Choroid plexus epithelial cell (primary cell): ENCODE measurements around the gene CLTCL1.
A peak's percentile ranks its signal among the peaks of the same experiment; 100 is the strongest.

Source experiments
- DNase-seq: peaks from one replicate; pipeline ENCODE4 v3.0.0-alpha.2; 2010; ENCODE audit warnings: low read depth
- H3K4me3 ChIP-seq: 2 replicates; pipeline ENCODE4 v1.5.1; 2011; ENCODE audit warnings: low read depth, mild to moderate bottlenecking, control low read depth, low read length, moderate library complexity
- TF ChIP-seq, protein P1 (sequence below): conservative IDR thresholded peaks from 2 replicates; pipeline ENCODE4 v1.5.1; 2011; ENCODE audit warnings: low read depth, mild to moderate bottlenecking, control low read depth, inconsistent platforms, low read length, moderate library complexity

The CLTCL1 gene

DNA sequence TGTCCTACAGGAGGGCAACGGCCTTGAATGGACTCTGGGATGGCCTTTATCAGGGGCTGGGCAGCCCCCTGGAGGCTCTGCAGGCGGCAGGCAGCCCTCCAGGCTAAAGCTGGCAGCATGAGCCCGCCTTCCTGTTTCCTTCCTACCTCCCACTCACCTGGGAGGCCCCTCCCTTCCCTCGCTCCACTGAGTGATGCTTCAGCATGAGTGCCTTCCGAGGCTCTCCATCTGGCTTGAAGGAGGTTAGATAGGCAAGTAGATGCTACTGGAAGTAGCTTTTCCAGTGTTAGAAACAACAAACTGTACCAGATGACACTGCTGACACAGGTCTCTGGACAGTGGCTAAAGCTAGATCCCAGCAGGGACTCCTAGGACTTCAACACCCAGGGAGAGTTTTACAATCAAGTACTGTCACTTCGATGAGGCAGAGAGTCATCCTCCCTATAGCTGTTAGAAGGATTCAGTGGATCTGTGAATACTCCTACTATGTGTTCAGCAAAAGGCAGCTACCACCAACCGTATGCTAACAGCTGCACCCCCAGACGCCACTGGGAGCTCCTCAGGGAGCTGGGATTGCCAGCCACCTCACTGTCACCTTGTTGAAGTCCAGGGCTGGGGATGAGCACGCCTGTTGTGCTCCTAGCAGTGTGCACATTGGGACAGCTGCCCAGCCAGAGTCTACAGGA, 108.9 kb downstream of the CLTCL1 start:
- DNase-seq, result no peak
- H3K4me3 ChIP-seq, result no peak overlapping the region
- TF ChIP-seq, protein P1, sequence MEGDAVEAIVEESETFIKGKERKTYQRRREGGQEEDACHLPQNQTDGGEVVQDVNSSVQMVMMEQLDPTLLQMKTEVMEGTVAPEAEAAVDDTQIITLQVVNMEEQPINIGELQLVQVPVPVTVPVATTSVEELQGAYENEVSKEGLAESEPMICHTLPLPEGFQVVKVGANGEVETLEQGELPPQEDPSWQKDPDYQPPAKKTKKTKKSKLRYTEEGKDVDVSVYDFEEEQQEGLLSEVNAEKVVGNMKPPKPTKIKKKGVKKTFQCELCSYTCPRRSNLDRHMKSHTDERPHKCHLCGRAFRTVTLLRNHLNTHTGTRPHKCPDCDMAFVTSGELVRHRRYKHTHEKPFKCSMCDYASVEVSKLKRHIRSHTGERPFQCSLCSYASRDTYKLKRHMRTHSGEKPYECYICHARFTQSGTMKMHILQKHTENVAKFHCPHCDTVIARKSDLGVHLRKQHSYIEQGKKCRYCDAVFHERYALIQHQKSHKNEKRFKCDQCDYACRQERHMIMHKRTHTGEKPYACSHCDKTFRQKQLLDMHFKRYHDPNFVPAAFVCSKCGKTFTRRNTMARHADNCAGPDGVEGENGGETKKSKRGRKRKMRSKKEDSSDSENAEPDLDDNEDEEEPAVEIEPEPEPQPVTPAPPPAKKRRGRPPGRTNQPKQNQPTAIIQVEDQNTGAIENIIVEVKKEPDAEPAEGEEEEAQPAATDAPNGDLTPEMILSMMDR, result no peak

DNA sequence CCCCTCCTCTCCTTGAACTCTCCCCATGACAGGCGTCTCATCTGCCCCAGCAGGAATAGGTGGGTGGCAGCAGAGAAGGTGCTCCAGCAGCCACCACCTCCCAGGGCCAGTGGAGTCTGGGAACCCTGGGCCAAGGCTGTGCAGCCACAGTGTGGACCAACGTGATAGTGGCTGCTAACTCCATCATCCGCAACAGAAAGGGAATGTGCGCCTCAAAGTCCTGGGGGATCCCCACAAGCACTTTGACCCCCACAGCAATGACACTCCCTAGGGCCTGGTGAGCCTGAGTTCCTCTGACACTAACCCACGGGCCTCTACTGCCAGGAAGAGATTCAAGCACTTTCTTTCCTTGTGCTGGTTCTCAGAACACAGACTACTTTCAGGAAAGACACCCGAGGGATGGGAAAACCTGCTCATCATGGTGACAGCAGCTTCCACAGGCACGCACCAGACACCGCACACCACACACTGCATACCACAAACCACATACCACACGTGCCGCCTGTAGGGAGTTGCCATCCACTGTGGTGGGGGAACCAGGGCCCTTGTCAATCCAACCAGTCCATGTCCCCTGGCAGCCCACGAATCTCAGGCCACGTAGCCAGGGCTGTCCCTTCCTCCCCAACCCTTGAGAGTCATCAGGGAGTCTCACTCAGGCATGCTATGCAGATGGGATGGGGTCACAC, 109.6 kb downstream of the CLTCL1 start:
- no peak for DNase-seq
- TF ChIP-seq, protein P1, result no peak

DNA sequence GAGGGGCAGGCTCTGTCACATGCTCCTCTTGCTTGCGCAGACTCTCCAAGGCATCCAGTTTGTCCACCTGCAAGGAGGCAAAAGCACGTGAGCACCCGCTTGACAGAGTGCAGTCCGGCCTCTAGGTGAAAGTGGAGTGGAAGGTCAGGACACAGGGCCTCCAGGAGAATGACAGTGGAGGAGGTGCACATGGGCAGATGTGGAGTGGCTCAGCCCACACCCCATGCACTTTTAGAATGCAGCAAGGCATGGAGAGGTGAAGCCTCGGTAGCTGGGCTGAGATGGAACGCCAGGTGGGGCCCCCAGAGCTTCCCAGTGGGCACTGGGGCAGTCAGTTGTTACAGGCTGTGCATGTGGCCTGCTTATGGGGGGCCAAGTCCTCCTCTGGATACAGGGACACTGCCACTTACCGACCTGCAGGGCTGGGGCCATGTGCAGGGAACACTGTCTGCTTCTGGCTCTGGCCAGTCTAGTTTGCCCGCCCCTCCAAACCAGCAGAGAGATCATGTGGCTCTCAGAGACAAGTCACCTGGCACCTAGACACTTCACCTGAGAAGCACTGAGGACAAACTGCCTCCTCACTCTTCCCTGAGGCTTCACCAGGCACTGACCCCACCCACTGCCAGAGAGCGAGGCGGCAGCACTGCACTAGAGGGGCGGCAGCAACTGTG, 110.6 kb downstream of the CLTCL1 start:
- TF ChIP-seq, protein P1, result no peak
- H3K4me3 ChIP-seq, result no peak overlapping the region

More for the DNA sequence above, 109.6 kb downstream of the CLTCL1 start:
- H3K4me3 ChIP-seq, result no peak overlapping the region

DNA sequence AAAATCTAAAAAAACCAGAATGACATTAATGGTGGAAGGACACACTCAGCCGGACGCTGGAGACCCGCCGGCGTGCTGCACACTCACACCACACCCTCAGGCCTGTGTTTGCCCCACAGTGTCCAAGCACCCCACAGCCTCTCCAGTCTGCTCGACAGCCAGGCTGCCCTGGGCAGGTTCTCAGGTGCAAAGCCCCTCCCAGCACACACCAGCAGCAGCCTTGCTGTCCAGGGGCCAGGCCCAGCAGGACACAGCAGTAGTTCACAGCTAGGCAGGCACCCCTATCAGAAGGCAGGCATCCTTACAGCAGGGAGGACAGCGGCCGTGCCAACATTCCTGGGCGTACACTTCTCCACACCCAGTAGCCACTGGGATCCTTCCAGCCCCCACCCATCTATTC, 111.3 kb downstream of the CLTCL1 start:
- no peak overlapping the region for H3K4me3 ChIP-seq
- DNase-seq, result no peak
- TF ChIP-seq, protein P1, result no peak

More for the DNA sequence above, 110.6 kb downstream of the CLTCL1 start:
- DNase-seq, result no peak

DNA sequence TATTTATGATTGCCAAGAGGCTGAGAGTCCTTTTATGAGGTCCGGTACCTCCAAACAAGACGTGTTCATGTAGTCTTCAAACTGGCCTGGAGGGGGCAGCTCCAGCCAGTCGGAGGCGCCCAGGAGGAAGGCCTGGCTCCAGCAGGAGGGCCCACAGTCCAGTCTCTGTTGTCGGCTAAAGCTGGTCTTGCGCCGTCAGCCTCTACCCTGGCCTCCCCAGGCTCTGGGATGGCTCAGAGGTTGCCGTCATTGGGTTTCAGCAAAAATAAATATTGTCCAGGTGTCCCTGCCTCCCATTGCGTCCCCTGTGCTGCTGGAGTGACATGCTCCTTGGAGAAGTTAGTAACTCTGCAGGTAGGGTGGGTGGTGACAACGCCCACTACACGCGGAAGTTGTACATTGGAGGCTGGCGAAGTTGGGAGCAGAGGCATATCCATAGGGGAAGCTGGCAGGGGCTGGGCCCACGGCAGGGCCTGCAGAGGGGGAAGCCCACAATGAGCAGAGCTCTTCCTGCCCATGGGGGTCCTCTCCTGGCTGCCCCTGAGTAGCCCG, 111.9 kb downstream of the CLTCL1 start:
- DNase-seq, result peak; percentile 95
- peak overlapping the region; percentile 63 for H3K4me3 ChIP-seq
- TF ChIP-seq, protein P1, result peak; percentile 85

DNA sequence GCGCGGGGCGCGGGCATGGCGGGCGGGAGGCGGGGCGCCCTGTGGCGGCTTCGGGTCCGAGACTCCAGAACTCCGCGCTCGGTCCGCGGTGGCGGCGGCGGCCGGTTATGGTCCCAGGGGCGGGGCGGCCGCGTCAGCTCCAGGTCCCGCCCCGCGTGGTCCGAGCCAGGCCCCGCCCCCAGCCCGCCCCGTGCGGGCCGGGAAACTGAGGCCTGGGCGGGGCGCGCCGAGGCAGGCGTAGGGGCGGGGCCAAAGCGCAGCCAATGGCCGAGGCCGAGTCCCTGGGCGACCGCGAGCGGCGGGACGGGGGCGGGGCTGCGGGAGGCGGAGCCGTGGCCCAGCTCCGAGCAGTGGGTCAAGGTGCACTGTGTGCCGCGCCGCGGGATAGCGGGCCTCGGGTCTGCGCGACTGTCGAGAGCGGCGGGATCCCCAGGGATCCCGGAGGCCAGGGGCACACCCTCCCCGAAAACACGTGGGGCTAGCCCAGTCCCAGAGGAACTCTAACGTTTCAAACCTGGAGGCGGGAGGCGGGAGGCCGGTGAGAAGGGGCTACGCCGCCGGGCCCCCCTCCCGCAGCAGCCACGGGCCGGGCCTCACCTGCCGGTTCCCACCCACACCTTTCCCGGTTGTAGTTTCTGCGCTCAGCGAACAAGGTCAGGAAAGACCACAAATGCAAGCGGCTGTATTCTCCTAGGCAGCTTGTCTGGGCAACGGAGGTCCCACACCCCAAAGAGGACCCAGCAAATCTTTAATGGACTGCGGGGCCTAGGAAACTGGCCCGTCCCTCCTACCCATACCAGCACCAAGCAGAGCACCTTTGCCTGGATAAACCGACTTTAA, 112.6 kb downstream of the CLTCL1 start, which contains the start of gene SLC25A1:
SLC25A1 (minus strand) TSS at position 80 of the 840 bp plus-strand sequence; CDS start at position 17, 63 bp downstream.
- H3K4me3 ChIP-seq, result peak within 1 kb of the TSS; percentile 80
- peak; percentile 89 for DNase-seq
- TF ChIP-seq, protein P1, result no peak
